HepG2 (cell line): ENCODE data around the gene MAGEB16.

ENCODE experiments used
- CEBPB ChIP-seq: IDR thresholded peaks from 2 replicates; pipeline ENCODE4 v1.6.1; 2011; ENCODE audit warnings: low read depth, low read length, improper control_type of control experiment, borderline replicate concordance
- MEIS1 ChIP-seq: sonication (generic); formaldehyde crosslinking; IDR thresholded peaks from 2 replicates; pipeline ENCODE4 v1.9.0; 2021; ENCODE audit warnings: mild to moderate bottlenecking, missing genetic modification reagents, moderate library complexity, borderline replicate concordance
- SALL2 ChIP-seq: sonication (generic); formaldehyde crosslinking; IDR thresholded peaks from 2 replicates; pipeline ENCODE4 v1.8.1; 2023; ENCODE audit warnings: mild to moderate bottlenecking, missing genetic modification reagents, inconsistent platforms
- ZBTB20 ChIP-seq: sonication (generic); formaldehyde crosslinking; IDR thresholded peaks from 2 replicates; pipeline ENCODE4 v1.8.1; 2023; ENCODE audit warnings: missing genetic modification reagents, low read depth, mild to moderate bottlenecking, borderline replicate concordance
- ZBTB7B ChIP-seq: sonication (generic); formaldehyde crosslinking; IDR thresholded peaks from 2 replicates; pipeline ENCODE4 v1.4.0; 2020; ENCODE audit warnings: missing genetic modification reagents
- ZNF776 ChIP-seq: sonication (generic); formaldehyde crosslinking; IDR thresholded peaks from 2 replicates; pipeline ENCODE4 v1.4.0; 2020; ENCODE audit warnings: mild to moderate bottlenecking, missing genetic modification reagents
- TF ChIP-seq, protein P1 (sequence below): IDR thresholded peaks from 2 replicates; pipeline ENCODE4 v1.6.1; 2016; ENCODE audit warnings: low read depth, missing genetic modification reagents, missing compliant biosample characterization
- TF ChIP-seq, protein P2 (sequence below): sonication (generic); formaldehyde crosslinking; IDR thresholded peaks from 2 replicates; pipeline ENCODE4 v1.5.0; 2020; ENCODE audit warnings: mild to moderate bottlenecking, missing genetic modification reagents, moderate library complexity
- TF ChIP-seq, protein P3 (sequence below): sonication (generic); formaldehyde crosslinking; IDR thresholded peaks from 2 replicates; pipeline ENCODE4 v1.4.0; 2020; ENCODE audit warnings: missing genetic modification reagents, mild to moderate bottlenecking, borderline replicate concordance
- TF ChIP-seq, protein P4 (sequence below): sonication (generic); formaldehyde crosslinking; IDR thresholded peaks from 2 replicates; pipeline ENCODE4 v1.8.1; 2023; ENCODE audit warnings: missing genetic modification reagents, inconsistent platforms, borderline replicate concordance
- TF ChIP-seq, protein P5 (sequence below): sonication (generic); formaldehyde crosslinking; IDR thresholded peaks from 2 replicates; pipeline ENCODE4 v1.4.0; 2020; ENCODE audit warnings: mild to moderate bottlenecking, missing genetic modification reagents
- TF ChIP-seq, protein P6 (sequence below): sonication (generic); formaldehyde crosslinking; IDR thresholded peaks from 2 replicates; pipeline ENCODE4 v1.4.0; 2020; ENCODE audit warnings: missing genetic modification reagents

DNA sequence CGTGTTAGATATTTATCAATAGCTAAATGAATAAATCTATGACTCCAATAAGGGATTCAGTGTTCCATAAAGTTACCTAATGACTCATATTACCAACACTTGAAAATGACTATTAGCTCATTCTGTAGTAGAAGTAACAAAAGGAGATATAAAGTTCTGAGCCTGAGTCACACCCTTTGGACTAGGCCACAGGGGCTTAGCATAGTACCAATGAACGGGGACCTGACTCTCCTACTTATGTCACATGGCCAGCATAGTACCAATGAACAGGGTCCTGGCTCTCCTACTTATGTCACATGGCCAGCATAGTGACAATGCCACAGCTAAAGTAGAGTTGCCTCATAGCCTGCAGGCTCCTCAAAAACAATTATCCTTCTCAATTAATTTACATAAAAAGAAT lies 43.7 kb downstream of the MAGEB16 start:
- TF ChIP-seq, protein P1, sequence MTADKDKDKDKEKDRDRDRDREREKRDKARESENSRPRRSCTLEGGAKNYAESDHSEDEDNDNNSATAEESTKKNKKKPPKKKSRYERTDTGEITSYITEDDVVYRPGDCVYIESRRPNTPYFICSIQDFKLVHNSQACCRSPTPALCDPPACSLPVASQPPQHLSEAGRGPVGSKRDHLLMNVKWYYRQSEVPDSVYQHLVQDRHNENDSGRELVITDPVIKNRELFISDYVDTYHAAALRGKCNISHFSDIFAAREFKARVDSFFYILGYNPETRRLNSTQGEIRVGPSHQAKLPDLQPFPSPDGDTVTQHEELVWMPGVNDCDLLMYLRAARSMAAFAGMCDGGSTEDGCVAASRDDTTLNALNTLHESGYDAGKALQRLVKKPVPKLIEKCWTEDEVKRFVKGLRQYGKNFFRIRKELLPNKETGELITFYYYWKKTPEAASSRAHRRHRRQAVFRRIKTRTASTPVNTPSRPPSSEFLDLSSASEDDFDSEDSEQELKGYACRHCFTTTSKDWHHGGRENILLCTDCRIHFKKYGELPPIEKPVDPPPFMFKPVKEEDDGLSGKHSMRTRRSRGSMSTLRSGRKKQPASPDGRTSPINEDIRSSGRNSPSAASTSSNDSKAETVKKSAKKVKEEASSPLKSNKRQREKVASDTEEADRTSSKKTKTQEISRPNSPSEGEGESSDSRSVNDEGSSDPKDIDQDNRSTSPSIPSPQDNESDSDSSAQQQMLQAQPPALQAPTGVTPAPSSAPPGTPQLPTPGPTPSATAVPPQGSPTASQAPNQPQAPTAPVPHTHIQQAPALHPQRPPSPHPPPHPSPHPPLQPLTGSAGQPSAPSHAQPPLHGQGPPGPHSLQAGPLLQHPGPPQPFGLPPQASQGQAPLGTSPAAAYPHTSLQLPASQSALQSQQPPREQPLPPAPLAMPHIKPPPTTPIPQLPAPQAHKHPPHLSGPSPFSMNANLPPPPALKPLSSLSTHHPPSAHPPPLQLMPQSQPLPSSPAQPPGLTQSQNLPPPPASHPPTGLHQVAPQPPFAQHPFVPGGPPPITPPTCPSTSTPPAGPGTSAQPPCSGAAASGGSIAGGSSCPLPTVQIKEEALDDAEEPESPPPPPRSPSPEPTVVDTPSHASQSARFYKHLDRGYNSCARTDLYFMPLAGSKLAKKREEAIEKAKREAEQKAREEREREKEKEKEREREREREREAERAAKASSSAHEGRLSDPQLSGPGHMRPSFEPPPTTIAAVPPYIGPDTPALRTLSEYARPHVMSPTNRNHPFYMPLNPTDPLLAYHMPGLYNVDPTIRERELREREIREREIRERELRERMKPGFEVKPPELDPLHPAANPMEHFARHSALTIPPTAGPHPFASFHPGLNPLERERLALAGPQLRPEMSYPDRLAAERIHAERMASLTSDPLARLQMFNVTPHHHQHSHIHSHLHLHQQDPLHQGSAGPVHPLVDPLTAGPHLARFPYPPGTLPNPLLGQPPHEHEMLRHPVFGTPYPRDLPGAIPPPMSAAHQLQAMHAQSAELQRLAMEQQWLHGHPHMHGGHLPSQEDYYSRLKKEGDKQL (CRISPR knock-in tag) = no peak
- TF ChIP-seq ZNF776 (CRISPR knock-in tag) (no peak), ZBTB20 (CRISPR knock-in tag) (no peak), SALL2 (no peak), CEBPB (no peak), ZBTB7B (CRISPR knock-in tag) (no peak), MEIS1 (CRISPR knock-in tag) (no peak)
- TF ChIP-seq, protein P2, sequence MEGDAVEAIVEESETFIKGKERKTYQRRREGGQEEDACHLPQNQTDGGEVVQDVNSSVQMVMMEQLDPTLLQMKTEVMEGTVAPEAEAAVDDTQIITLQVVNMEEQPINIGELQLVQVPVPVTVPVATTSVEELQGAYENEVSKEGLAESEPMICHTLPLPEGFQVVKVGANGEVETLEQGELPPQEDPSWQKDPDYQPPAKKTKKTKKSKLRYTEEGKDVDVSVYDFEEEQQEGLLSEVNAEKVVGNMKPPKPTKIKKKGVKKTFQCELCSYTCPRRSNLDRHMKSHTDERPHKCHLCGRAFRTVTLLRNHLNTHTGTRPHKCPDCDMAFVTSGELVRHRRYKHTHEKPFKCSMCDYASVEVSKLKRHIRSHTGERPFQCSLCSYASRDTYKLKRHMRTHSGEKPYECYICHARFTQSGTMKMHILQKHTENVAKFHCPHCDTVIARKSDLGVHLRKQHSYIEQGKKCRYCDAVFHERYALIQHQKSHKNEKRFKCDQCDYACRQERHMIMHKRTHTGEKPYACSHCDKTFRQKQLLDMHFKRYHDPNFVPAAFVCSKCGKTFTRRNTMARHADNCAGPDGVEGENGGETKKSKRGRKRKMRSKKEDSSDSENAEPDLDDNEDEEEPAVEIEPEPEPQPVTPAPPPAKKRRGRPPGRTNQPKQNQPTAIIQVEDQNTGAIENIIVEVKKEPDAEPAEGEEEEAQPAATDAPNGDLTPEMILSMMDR (CRISPR knock-in tag) = no peak
- TF ChIP-seq, protein P3, sequence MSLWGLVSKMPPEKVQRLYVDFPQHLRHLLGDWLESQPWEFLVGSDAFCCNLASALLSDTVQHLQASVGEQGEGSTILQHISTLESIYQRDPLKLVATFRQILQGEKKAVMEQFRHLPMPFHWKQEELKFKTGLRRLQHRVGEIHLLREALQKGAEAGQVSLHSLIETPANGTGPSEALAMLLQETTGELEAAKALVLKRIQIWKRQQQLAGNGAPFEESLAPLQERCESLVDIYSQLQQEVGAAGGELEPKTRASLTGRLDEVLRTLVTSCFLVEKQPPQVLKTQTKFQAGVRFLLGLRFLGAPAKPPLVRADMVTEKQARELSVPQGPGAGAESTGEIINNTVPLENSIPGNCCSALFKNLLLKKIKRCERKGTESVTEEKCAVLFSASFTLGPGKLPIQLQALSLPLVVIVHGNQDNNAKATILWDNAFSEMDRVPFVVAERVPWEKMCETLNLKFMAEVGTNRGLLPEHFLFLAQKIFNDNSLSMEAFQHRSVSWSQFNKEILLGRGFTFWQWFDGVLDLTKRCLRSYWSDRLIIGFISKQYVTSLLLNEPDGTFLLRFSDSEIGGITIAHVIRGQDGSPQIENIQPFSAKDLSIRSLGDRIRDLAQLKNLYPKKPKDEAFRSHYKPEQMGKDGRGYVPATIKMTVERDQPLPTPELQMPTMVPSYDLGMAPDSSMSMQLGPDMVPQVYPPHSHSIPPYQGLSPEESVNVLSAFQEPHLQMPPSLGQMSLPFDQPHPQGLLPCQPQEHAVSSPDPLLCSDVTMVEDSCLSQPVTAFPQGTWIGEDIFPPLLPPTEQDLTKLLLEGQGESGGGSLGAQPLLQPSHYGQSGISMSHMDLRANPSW (CRISPR knock-in tag) = no peak
- TF ChIP-seq, protein P4, sequence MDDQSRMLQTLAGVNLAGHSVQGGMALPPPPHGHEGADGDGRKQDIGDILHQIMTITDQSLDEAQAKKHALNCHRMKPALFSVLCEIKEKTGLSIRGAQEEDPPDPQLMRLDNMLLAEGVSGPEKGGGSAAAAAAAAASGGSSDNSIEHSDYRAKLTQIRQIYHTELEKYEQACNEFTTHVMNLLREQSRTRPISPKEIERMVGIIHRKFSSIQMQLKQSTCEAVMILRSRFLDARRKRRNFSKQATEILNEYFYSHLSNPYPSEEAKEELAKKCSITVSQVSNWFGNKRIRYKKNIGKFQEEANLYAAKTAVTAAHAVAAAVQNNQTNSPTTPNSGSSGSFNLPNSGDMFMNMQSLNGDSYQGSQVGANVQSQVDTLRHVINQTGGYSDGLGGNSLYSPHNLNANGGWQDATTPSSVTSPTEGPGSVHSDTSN (CRISPR knock-in tag) = no peak
- TF ChIP-seq, protein P5, sequence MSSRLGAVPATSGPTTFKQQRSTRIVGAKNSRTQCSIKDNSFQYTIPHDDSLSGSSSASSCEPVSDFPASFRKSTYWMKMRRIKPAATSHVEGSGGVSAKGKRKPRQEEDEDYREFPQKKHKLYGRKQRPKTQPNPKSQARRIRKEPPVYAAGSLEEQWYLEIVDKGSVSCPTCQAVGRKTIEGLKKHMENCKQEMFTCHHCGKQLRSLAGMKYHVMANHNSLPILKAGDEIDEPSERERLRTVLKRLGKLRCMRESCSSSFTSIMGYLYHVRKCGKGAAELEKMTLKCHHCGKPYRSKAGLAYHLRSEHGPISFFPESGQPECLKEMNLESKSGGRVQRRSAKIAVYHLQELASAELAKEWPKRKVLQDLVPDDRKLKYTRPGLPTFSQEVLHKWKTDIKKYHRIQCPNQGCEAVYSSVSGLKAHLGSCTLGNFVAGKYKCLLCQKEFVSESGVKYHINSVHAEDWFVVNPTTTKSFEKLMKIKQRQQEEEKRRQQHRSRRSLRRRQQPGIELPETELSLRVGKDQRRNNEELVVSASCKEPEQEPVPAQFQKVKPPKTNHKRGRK (CRISPR knock-in tag) = no peak
- TF ChIP-seq, protein P6, sequence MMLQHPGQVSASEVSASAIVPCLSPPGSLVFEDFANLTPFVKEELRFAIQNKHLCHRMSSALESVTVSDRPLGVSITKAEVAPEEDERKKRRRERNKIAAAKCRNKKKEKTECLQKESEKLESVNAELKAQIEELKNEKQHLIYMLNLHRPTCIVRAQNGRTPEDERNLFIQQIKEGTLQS (CRISPR knock-in tag) = no peak
